Immature natural killer cell (primary cell): ENCODE results near the gene OTOG. TPM values are rescaled to one million over a fixed set of nuclear protein-coding genes. Genes with fewer than 3 reads are reported as not detected.

Experiments
- DNase-seq, 3 donors: peaks; one replicate each; pipeline ENCODE4 v3.0.0; 2022; ENCODE audit warnings: mixed read lengths in 1 of 3
- H3K27ac Mint-ChIP-seq, 6 donors: one replicate each; pipeline ENCODE4 v1.8.0; 2020; ENCODE audit warnings: mixed read lengths in 6 of 6, mild to moderate bottlenecking in 5 of 6, inconsistent platforms in 4 of 6, moderate library complexity in 3 of 6
- H3K27me3 Mint-ChIP-seq, 3 donors: one replicate each; pipeline ENCODE4 v1.8.0; 2020 to 2021; ENCODE audit warnings: low read depth in 3 of 3, mild to moderate bottlenecking in 3 of 3, mixed read lengths in 3 of 3, moderate library complexity in 3 of 3, inconsistent platforms in 1 of 3
- H3K36me3 Mint-ChIP-seq, 3 donors: one replicate each; pipeline ENCODE4 v1.8.0; 2020; ENCODE audit warnings: mixed read lengths in 3 of 3, inconsistent platforms in 2 of 3, mild to moderate bottlenecking in 2 of 3
- H3K4me1 Mint-ChIP-seq, 2 donors: one replicate each; pipeline ENCODE4 v1.8.0; 2020; ENCODE audit warnings: inconsistent platforms in 2 of 2, mild to moderate bottlenecking in 2 of 2, mixed read lengths in 2 of 2, moderate library complexity in 1 of 2
- H3K4me3 Mint-ChIP-seq, 5 donors: one replicate each; pipeline ENCODE4 v1.8.0; 2020; ENCODE audit warnings: mild to moderate bottlenecking in 5 of 5, mixed read lengths in 5 of 5, inconsistent platforms in 3 of 5, moderate library complexity in 3 of 5
- H3K9me3 Mint-ChIP-seq, 6 donors: one replicate each; pipeline ENCODE4 v1.8.0; 2020; ENCODE audit warnings: mild to moderate bottlenecking in 6 of 6, mixed read lengths in 6 of 6, inconsistent platforms in 4 of 6, moderate library complexity in 3 of 6
- polyA plus RNA-seq, 3 donors: library from polyadenylated mRNA; unstranded; fragments of 300-500 nt; fragmentation: Illumina TruSeq; gene quantifications; one replicate each; pipeline ENCODE4 v1.2.3, GENCODE V29; 2021

The OTOG gene
- polyA plus RNA-seq, 3 donors from 2014 or later = not detected

DNA sequence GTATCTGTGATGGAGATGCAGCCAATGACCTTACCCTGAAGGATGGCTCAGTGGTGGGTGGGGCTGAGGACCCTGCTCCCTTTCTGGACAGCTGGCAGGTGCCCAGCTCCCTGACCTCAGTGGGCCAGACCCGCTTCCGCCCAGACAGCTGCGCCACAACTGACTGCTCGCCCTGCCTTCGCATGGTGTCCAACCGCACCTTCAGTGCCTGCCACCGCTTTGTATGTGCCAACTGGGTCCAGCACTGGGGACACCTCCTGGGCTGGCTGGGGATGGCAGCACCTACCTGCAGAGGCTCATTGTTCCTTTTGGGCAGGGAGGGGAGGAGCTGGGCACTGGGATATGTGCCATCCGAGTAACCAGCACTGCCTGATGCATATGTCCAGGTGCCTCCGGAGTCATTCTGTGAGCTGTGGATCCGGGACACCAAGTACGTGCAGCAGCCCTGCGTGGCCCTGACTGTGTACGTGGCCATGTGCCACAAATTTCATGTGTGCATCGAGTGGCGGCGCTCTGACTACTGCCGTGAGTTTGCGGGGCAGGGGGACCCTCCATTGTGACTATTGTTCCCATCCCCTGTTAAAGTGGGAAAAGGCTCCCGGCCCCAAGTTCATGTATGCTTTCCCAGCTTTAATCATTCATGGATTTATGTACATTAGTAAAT, 84.8 kb downstream of the OTOG start:
- H3K9me3 Mint-ChIP-seq = no peaks in the 10 kb centered on the region
- DNase-seq = no peak
- H3K27ac Mint-ChIP-seq = no peak overlapping the region
- H3K4me3 Mint-ChIP-seq = no peak overlapping the region
- H3K36me3 Mint-ChIP-seq = no peaks in the 10 kb centered on the region
- no peaks in the 10 kb centered on the region for H3K4me1 Mint-ChIP-seq
- H3K27me3 Mint-ChIP-seq = peaks cover 2 to 5% (median 2%) of the 10 kb centered on the region in 3 donors

GRCh38 chr11:17633279-17633986, 86.4 kb downstream of the OTOG start:
- H3K9me3 Mint-ChIP-seq = no peaks in the 10 kb centered on the region
- H3K27ac Mint-ChIP-seq = no peak overlapping the region
- DNase-seq = no peak
- H3K4me1 Mint-ChIP-seq = no peaks in the 10 kb centered on the region
- peaks cover under 1 to 5% (median 2%) of the 10 kb centered on the region in 3 donors for H3K27me3 Mint-ChIP-seq
- no peak overlapping the region for H3K4me3 Mint-ChIP-seq
- H3K36me3 Mint-ChIP-seq = no peaks in the 10 kb centered on the region

- Mint-ChIP-seq H3K9me3 (no peaks in the 10 kb centered on the region), H3K27me3 (peaks cover 0 to 5% (median 2%) of the 10 kb centered on the region in 3 donors), H3K36me3 (no peaks in the 10 kb centered on the region), H3K4me1 (no peaks in the 10 kb centered on the region), H3K4me3 (no peak overlapping the region), H3K27ac (no peak overlapping the region)
- no peak for DNase-seq
Measured at GRCh38 chr11:17633987-17634775, 87.1 kb downstream of the OTOG start.

DNA sequence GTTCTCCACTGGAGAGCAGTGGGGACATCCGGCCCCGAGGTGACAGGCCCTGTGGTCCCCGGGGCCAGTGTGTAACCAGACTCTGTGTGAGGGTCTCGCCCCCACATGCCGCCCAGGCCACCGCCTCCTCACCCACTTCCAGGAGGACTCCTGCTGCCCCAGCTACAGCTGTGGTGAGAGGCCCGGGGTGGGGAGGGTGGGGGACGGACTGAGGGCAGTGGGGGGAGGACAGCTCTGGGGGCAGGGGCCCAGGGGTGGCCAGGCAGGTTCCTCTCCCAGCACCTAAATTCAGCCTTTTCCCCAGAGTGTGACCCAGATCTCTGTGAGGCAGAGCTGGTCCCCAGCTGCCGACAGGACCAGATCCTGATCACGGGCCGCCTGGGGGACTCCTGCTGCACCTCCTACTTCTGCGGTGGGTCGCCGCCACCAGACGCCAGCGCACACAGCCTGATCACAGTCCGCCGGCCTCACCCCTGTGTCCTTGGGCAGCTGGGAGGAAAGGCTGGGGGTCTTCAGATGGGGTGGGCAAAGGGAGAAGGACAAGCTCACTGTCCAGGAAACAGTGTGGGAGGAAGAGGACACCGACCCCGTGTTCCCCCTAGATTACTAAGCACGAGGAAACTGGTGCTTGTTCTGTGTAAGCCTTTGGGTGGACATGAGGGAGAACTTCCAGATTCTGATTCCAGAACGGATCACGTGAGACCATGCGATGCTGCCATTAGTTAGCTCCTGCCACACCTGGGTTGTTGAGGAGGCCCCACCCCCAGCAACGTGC, 87.9 kb downstream of the OTOG start:
- peaks cover 0 to 3% (median under 1%) of the 10 kb centered on the region in 3 donors for H3K27me3 Mint-ChIP-seq
- no peak for DNase-seq
- no peak overlapping the region for H3K4me3 Mint-ChIP-seq

GRCh38 chr11:17635551-17635938, 88.5 kb downstream of the OTOG start:
- H3K27ac Mint-ChIP-seq = no peak overlapping the region
- H3K4me1 Mint-ChIP-seq = no peaks in the 10 kb centered on the region
- DNase-seq = no peak
- H3K4me3 Mint-ChIP-seq = no peak overlapping the region
- H3K27me3 Mint-ChIP-seq = peaks cover 0 to 2% (median 0%) of the 10 kb centered on the region in 3 donors
- H3K9me3 Mint-ChIP-seq = no peaks in the 10 kb centered on the region
- no peaks in the 10 kb centered on the region for H3K36me3 Mint-ChIP-seq

More for the DNA sequence above, 87.9 kb downstream of the OTOG start:
- Mint-ChIP-seq H3K27ac (no peak overlapping the region), H3K36me3 (no peaks in the 10 kb centered on the region), H3K4me1 (no peaks in the 10 kb centered on the region), H3K9me3 (no peaks in the 10 kb centered on the region)

DNA sequence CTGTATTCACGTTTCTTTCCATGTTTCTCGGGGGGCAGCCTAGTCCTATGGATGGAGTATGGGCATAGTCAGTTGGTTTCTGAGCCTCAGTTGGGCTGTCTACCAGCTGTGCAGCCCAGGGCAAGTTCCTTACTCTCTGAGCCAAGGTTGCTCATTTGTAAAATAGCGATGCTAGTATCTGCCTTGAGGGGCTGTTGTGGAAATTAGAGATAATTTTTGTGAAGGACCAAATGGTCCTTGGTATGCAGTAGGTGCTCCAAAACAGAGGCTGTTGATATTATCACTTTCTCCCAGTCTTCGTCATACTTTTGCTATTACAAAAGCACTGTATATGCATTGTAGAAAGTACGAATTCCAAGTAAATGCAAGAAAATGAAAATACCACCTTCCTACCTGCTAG, 89.7 kb downstream of the OTOG start:
- no peak for DNase-seq

DNA sequence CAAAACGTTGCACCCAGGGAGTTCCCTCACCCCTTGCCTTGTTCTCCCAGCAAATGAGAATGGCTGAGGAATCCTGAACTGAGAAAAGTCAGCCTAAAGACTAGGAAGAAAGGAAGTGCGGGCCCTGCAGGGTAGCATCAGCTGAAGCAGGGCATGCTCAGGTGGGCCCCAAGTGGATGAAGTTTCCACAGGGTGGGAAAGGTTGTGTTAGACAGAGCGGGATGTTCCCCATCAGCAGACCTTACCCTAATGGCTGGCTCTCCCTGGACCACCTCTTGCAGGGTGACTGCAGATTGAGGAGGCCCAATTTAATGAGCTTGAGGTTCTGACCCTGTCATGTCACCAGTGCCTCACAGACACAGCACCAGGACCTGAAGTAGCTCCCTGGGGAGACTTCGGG, 90.8 kb downstream of the OTOG start:
- peaks cover 0 to 2% (median 2%) of the 10 kb centered on the region in 3 donors for H3K27me3 Mint-ChIP-seq
- H3K4me3 Mint-ChIP-seq = no peak overlapping the region
- DNase-seq = no peak
- no peaks in the 10 kb centered on the region for H3K4me1 Mint-ChIP-seq
- no peaks in the 10 kb centered on the region for H3K36me3 Mint-ChIP-seq
- H3K9me3 Mint-ChIP-seq = no peaks in the 10 kb centered on the region
- H3K27ac Mint-ChIP-seq = no peak overlapping the region

More for the DNA sequence above, 89.7 kb downstream of the OTOG start:
- H3K9me3 Mint-ChIP-seq = no peaks in the 10 kb centered on the region
- no peak overlapping the region for H3K27ac Mint-ChIP-seq
- H3K36me3 Mint-ChIP-seq = no peaks in the 10 kb centered on the region
- H3K4me1 Mint-ChIP-seq = no peaks in the 10 kb centered on the region
- peaks cover 0 to 2% (median 2%) of the 10 kb centered on the region in 3 donors for H3K27me3 Mint-ChIP-seq
- no peak overlapping the region for H3K4me3 Mint-ChIP-seq

GRCh38 chr11:17638311-17638710, 91.3 kb downstream of the OTOG start:
- Mint-ChIP-seq H3K9me3 (no peaks in the 10 kb centered on the region), H3K4me1 (no peaks in the 10 kb centered on the region), H3K36me3 (no peaks in the 10 kb centered on the region), H3K27ac (no peak overlapping the region), H3K27me3 (peaks cover 0 to 2% (median 2%) of the 10 kb centered on the region in 3 donors), H3K4me3 (no peak overlapping the region)
- no peak for DNase-seq

DNA sequence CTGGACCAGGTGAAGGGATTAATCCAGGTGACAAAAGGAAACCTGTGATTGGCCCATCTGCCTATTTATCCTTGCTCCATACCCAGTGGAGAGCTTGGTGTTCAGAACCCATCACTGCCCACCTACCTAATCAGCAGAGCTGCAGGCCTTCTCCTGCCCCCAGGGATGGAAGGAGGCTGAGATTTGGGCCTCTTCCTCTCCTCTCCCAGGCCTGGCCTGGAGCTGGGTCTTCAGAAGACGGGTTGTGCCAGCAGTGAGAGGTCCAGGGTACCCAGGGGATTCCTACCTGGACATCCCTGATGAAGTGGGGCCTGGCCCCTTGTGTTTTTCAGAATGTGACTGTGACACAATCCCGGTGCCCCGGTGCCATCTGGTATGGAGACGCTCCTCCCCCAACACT, 92.0 kb downstream of the OTOG start:
- H3K36me3 Mint-ChIP-seq = no peaks in the 10 kb centered on the region
- no peak overlapping the region for H3K27ac Mint-ChIP-seq
- DNase-seq = no peak
- no peaks in the 10 kb centered on the region for H3K9me3 Mint-ChIP-seq
- H3K4me3 Mint-ChIP-seq = no peak overlapping the region
- H3K4me1 Mint-ChIP-seq = no peaks in the 10 kb centered on the region
- H3K27me3 Mint-ChIP-seq = peaks cover 0 to 2% (median 2%) of the 10 kb centered on the region in 3 donors

DNA sequence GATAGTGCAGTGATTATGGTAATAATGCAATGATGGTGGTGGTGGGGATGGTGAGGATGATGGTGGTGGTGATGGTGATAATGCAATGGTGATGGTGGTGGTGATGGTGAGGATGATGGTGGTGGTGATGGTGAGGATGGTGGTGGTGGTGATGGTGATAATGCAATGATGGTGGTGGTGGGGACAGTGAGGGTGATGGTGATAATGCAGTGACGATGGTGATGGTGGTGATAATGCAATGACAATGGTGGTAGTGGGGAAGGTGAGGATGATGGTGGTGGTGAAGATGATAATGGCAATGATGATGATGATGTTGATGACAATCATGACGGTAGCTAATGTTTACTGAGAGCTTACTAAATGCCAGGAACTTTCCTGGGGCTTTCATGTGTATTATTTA, 92.7 kb downstream of the OTOG start:
- Mint-ChIP-seq H3K27me3 (peaks cover 0 to 5% (median 0%) of the 10 kb centered on the region in 3 donors), H3K36me3 (no peaks in the 10 kb centered on the region), H3K4me1 (no peaks in the 10 kb centered on the region), H3K4me3 (no peak overlapping the region), H3K9me3 (no peaks in the 10 kb centered on the region), H3K27ac (no peak overlapping the region)
- DNase-seq = no peak

DNA sequence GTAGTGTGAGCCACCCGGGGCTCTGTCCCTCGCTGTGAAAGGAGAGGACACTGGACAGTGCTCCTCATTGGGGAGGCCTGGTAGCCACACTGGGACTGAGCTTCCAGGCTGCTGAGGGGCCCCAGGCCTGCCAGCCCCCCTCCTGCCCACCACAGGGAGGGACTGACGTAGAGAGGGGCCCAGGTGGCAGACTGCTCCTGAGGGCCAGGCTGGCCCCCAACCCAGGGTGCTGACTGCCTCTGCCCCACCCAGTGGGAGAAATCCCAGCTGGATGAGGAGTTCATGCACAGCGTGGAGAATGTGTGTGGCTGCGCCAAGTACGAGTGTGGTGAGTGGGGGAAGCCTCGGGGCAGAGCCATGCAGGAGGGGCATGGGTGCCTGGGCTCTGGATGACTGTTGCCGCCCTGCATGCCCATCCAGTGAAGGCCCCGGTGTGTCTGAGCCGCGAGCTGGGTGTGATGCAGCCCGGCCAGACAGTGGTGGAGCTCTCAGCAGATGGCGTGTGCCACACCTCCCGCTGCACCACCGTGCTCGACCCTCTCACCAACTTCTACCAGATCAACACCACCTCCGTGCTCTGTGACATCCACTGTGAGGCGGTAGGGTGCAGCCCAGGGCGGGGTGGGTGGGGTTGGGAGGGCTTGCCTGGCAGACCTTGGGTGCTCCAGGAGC, 93.6 kb downstream of the OTOG start:
- Mint-ChIP-seq H3K27ac (no peak overlapping the region), H3K4me3 (no peak overlapping the region), H3K36me3 (no peaks in the 10 kb centered on the region), H3K27me3 (peaks cover 0 to 5% (median 0%) of the 10 kb centered on the region in 3 donors), H3K4me1 (no peaks in the 10 kb centered on the region), H3K9me3 (no peaks in the 10 kb centered on the region)
- no peak for DNase-seq

GRCh38 chr11:17641792-17642350, 94.8 kb downstream of the OTOG start:
- H3K4me1 Mint-ChIP-seq = no peaks in the 10 kb centered on the region
- H3K9me3 Mint-ChIP-seq = no peaks in the 10 kb centered on the region
- no peak overlapping the region for H3K4me3 Mint-ChIP-seq
- DNase-seq = no peak
- H3K27me3 Mint-ChIP-seq = peaks cover 0 to 5% (median under 1%) of the 10 kb centered on the region in 3 donors
- H3K36me3 Mint-ChIP-seq = no peaks in the 10 kb centered on the region
- H3K27ac Mint-ChIP-seq = no peak overlapping the region

- no peak overlapping the region for H3K4me3 Mint-ChIP-seq
- DNase-seq = no peak
- peaks cover 0 to 5% (median 5%) of the 10 kb centered on the region in 3 donors for H3K27me3 Mint-ChIP-seq
- no peaks in the 10 kb centered on the region for H3K4me1 Mint-ChIP-seq
- H3K36me3 Mint-ChIP-seq = no peaks in the 10 kb centered on the region
- no peak overlapping the region for H3K27ac Mint-ChIP-seq
- no peaks in the 10 kb centered on the region for H3K9me3 Mint-ChIP-seq
Measured at GRCh38 chr11:17642370-17642769, 95.3 kb downstream of the OTOG start.
